ENCODE data around the gene PPP1R37.

DNA sequence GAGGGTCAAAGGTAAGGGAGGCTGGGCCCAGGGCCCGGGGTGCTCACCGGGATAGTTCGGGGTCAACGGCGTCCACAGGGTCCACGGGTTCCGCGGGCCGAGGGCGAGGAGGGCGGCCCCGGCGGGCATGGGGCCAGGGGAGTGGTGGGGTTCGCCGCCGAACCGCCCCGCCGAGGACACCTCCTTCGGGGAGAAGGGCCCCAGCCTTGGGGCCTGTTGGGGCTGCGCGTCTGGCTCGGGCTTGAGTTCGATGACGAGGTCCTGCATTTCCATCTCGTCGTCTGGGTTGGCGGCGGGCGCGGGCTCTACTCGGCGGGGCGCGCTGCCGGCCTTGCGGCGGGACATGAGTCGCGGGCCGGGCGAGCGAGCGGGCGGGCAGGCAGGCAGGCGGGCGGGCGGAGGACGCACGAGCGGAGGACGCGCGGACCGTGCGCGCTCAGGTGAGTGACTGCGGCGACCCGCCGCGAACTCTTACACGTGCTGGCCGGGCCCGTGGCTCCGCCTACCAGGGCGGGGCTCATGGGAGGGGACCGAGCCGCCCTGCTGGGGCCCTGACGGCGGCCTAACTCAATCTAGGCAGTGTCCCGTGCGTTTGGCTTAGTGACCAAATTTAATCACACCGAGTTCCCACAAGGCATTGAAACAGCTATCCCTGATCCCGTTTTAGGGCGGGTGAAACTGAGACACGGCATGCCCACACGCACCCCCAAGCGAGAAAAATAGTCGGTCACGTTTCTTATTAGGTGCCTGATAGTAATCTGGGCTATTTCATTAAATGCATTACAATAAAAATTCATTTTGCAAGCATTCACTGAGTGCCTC, 16.7 kb upstream of the PPP1R37 start, which contains the start of gene ZNF296:
- TF ChIP-seq, protein P1, sequence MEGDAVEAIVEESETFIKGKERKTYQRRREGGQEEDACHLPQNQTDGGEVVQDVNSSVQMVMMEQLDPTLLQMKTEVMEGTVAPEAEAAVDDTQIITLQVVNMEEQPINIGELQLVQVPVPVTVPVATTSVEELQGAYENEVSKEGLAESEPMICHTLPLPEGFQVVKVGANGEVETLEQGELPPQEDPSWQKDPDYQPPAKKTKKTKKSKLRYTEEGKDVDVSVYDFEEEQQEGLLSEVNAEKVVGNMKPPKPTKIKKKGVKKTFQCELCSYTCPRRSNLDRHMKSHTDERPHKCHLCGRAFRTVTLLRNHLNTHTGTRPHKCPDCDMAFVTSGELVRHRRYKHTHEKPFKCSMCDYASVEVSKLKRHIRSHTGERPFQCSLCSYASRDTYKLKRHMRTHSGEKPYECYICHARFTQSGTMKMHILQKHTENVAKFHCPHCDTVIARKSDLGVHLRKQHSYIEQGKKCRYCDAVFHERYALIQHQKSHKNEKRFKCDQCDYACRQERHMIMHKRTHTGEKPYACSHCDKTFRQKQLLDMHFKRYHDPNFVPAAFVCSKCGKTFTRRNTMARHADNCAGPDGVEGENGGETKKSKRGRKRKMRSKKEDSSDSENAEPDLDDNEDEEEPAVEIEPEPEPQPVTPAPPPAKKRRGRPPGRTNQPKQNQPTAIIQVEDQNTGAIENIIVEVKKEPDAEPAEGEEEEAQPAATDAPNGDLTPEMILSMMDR (IDR thresholded peaks at IDR 0.05) = no peak
- TF ChIP-seq POLR2A (IDR thresholded peaks at IDR 0.05) = peak in 1 of 2 donors; percentile 72

All from thyroid gland (tissue), 4 donors.